Measurements from ENCODE around the gene USP22.

The USP22 gene

GRCh38 chr17:20999044-20999573 is 43.7 kb downstream of the USP22 start:
- no peak for DNase-seq

GRCh38 chr17:20998571-20999043 is 44.2 kb downstream of the USP22 start:
- no peak for DNase-seq

- no peak for DNase-seq
Observed at GRCh38 chr17:20997711-20998570, 44.9 kb downstream of the USP22 start.

GRCh38 chr17:20996724-20997615 is 45.8 kb downstream of the USP22 start:
- DNase-seq: no peak

- DNase-seq: no peak
Observed at GRCh38 chr17:20995873-20996723, 46.7 kb downstream of the USP22 start.

- DNase-seq: no peak
Observed at GRCh38 chr17:20995164-20995872, 47.5 kb downstream of the USP22 start.

GRCh38 chr17:20994779-20995149 is 48.0 kb downstream of the USP22 start:
- DNase-seq: no peak

- DNase-seq: no peak
Observed at GRCh38 chr17:20993863-20994778, 48.7 kb downstream of the USP22 start.

- no peak for DNase-seq
Observed at GRCh38 chr17:20992987-20993862, 49.6 kb downstream of the USP22 start.

GRCh38 chr17:20992416-20992815 is 50.4 kb downstream of the USP22 start:
- no peak for DNase-seq

- DNase-seq: no peak
Observed at GRCh38 chr17:20991276-20992037, 51.4 kb downstream of the USP22 start.

- no peak for DNase-seq
Observed at GRCh38 chr17:20989991-20990855, 52.6 kb downstream of the USP22 start.

- DNase-seq: no peak
Observed at GRCh38 chr17:20989481-20989880, 53.3 kb downstream of the USP22 start.

- no peak for DNase-seq
Observed at GRCh38 chr17:20988896-20989295, 53.9 kb downstream of the USP22 start.

GRCh38 chr17:20988001-20988636 is 54.7 kb downstream of the USP22 start:
- no peak for DNase-seq

GRCh38 chr17:20987511-20987910 is 55.3 kb downstream of the USP22 start:
- DNase-seq: no peak

- no peak for DNase-seq
Observed at GRCh38 chr17:20986767-20987510, 55.9 kb downstream of the USP22 start.
